Hepatocyte (in vitro differentiated cells): ENCODE data around the gene CD27. TPM values are rescaled to one million over a fixed set of nuclear protein-coding genes. Genes with fewer than 3 reads are reported as not detected.
"Not testable (repeated sequence)": the region's sequence is repeated elsewhere in the genome, so short reads cannot be mapped to it uniquely, and the experiment has no call there.

Source experiments
- DNase-seq: peaks from one replicate; pipeline ENCODE4 v3.0.0-alpha.2; 2016; ENCODE audit warnings: low spot score
- H2AFZ ChIP-seq: fragments of 200-600 bp; sonication (generic); 2 replicates; pipeline ENCODE4 v1.6.0; 2016; ENCODE audit warnings: antibody characterized with exemption, mild to moderate bottlenecking
- H3K27ac ChIP-seq: fragments of 200-600 bp; sonication (generic); 2 replicates; pipeline ENCODE4 v1.5.1; 2016; ENCODE audit warnings: mild to moderate bottlenecking
- H3K27me3 ChIP-seq: fragments of 200-600 bp; sonication (generic); 2 replicates; pipeline ENCODE4 v1.6.1; 2016
- H3K36me3 ChIP-seq: fragments of 200-600 bp; sonication (generic); replicated peaks from 2 replicates; pipeline ENCODE4 v1.5.1; 2016; ENCODE audit warnings: low read depth; ENCODE audit not compliant: insufficient read depth
- H3K4me1 ChIP-seq: fragments of 200-600 bp; sonication (generic); 2 replicates; pipeline ENCODE4 v1.5.1; 2016; ENCODE audit warnings: mild to moderate bottlenecking, moderate library complexity; ENCODE audit not compliant: insufficient read depth
- H3K4me2 ChIP-seq: fragments of 200-600 bp; sonication (generic); 2 replicates; pipeline ENCODE4 v1.6.0; 2016
- H3K4me3 ChIP-seq: fragments of 200-600 bp; sonication (generic); 2 replicates; pipeline ENCODE4 v1.5.1; 2016; ENCODE audit warnings: mild to moderate bottlenecking
- H3K79me2 ChIP-seq: fragments of 200-600 bp; sonication (generic); 2 replicates; pipeline ENCODE4 v1.6.0; 2017; ENCODE audit warnings: mild to moderate bottlenecking
- H3K9me2 ChIP-seq: fragments of 200-600 bp; sonication (generic); replicated peaks from 2 replicates; pipeline ENCODE4 v1.6.0; 2017; ENCODE audit warnings: mild to moderate bottlenecking; ENCODE audit not compliant: insufficient read depth
- H3K9me3 ChIP-seq: fragments of 200-600 bp; sonication (generic); 2 replicates; pipeline ENCODE4 v1.5.1; 2016; ENCODE audit warnings: low read depth, mild to moderate bottlenecking
- H4K20me1 ChIP-seq: fragments of 200-600 bp; sonication (generic); 2 replicates; pipeline ENCODE4 v1.6.0; 2016; ENCODE audit warnings: mild to moderate bottlenecking; ENCODE audit not compliant: insufficient read depth, poor library complexity, severe bottlenecking
- CTCF ChIP-seq: fragments of 200-600 bp; sonication (generic); IDR thresholded peaks from 2 replicates; pipeline ENCODE4 v1.5.1; 2016; ENCODE audit warnings: antibody characterized with exemption, mild to moderate bottlenecking; ENCODE audit not compliant: poor library complexity
- EZH2 ChIP-seq: fragments of 200-600 bp; sonication (generic); IDR thresholded peaks from 2 replicates; pipeline ENCODE4 v1.6.1; 2016; ENCODE audit warnings: antibody characterized with exemption, mild to moderate bottlenecking, borderline replicate concordance
- EZH2phosphoT487 ChIP-seq: fragments of 200-600 bp; sonication (generic); IDR thresholded peaks from one replicate; pipeline ENCODE4 v1.6.1; 2018; ENCODE audit warnings: antibody characterized with exemption, mild to moderate bottlenecking, low read depth, moderate library complexity; ENCODE audit not compliant: unreplicated experiment, severe bottlenecking
- WGBS: methylation state at CpG from one replicate; pipeline ENCODE4 v1.1.6; 2016; ENCODE audit warnings: low lambda C conversion rate; ENCODE audit errors: missing lambda C conversion rate; 5-methylcytosine and 5-hydroxymethylcytosine counted together
- polyA plus RNA-seq: library from polyadenylated mRNA; unstranded; fragments of >200 nt; fragmentation: Nextera tagmentation; extraction: Ambion mirVana; gene quantifications from 2 replicates; pipeline ENCODE4 v1.2.1, GENCODE V29; 2016
- total RNA-seq: library from RNA; depleted of rRNA; stranded (reverse); fragments of >200 nt; gene quantifications from 2 replicates; pipeline ENCODE4 v1.2.3, GENCODE V29; 2014

Gene CD27
- total and polyA plus RNA-seq, 2 experiments from 2014 or later, result 0.15 TPM; not detected in 1

GRCh38 chr12:6466184-6466573 lies 21.4 kb downstream of the CD27 start:
- TF ChIP-seq CTCF, result no peak
- TF ChIP-seq EZH2phosphoT487, result no peak
- TF ChIP-seq EZH2, result no peak
- no peak overlapping the region for H3K4me2 ChIP-seq
- H3K27me3 ChIP-seq, result no peaks in the 10 kb centered on the region
- H3K36me3 ChIP-seq, result no peaks in the 10 kb centered on the region
- peaks cover 13% of the 10 kb centered on the region for H3K79me2 ChIP-seq
- no peak overlapping the region for H3K4me3 ChIP-seq
- H2AFZ ChIP-seq, result no peak overlapping the region
- no peak overlapping the region for H3K27ac ChIP-seq
- no peak for DNase-seq
- WGBS, result 93% methylated on average over 5 of the region's 5 CpGs
- peaks cover 7% of the 10 kb centered on the region for H3K4me1 ChIP-seq
- H3K9me2 ChIP-seq, result no peaks in the 10 kb centered on the region
- H4K20me1 ChIP-seq, result no peaks in the 10 kb centered on the region
- no peaks in the 10 kb centered on the region for H3K9me3 ChIP-seq

- H3K4me3 ChIP-seq, H3K4me1 ChIP-seq: not testable (repeated sequence)
- 94% methylated on average over 4 of the region's 4 CpGs for WGBS
These were observed 22.0 kb downstream of the CD27 start for GRCh38 chr12:6466751-6467150.

GRCh38 chr12:6467571-6468282 lies 23.0 kb downstream of the CD27 start:
- H3K79me2 ChIP-seq, result peaks cover 13% of the 10 kb centered on the region
- not testable (repeated sequence) for DNase-seq, H3K9me2 ChIP-seq, H3K9me3 ChIP-seq, H3K27me3 ChIP-seq, H4K20me1 ChIP-seq, H3K4me3 ChIP-seq, H3K4me2 ChIP-seq, H3K4me1 ChIP-seq, H3K27ac ChIP-seq, H2AFZ ChIP-seq, H3K36me3 ChIP-seq
- WGBS, result 95% methylated on average over 9 of the region's 9 CpGs

More at GRCh38 chr12:6466751-6467150, 22.0 kb downstream of the CD27 start:
- H3K27ac ChIP-seq, H3K36me3 ChIP-seq, H3K9me2 ChIP-seq, H3K9me3 ChIP-seq, H3K4me2 ChIP-seq, H4K20me1 ChIP-seq, DNase-seq, H3K27me3 ChIP-seq, H2AFZ ChIP-seq: not testable (repeated sequence)
- peaks cover 13% of the 10 kb centered on the region for H3K79me2 ChIP-seq

- Histone ChIP-seq H3K4me2 (no peak overlapping the region), H3K9me2 (no peaks in the 10 kb centered on the region), H3K27ac (no peak overlapping the region), H3K4me3 (no peak overlapping the region), H2AFZ (no peak overlapping the region), H4K20me1 (no peaks in the 10 kb centered on the region), H3K79me2 (peaks cover 13% of the 10 kb centered on the region), H3K4me1 (peaks cover 7% of the 10 kb centered on the region), H3K36me3 (no peaks in the 10 kb centered on the region), H3K9me3 (no peaks in the 10 kb centered on the region), H3K27me3 (no peaks in the 10 kb centered on the region)
- no peak for DNase-seq
- TF ChIP-seq CTCF (no peak), EZH2 (no peak), EZH2phosphoT487 (no peak)
These were observed 23.5 kb downstream of the CD27 start for GRCh38 chr12:6468283-6468575.
